Neutrophil (primary cell): ENCODE results near the gene PROSER3.
A peak's percentile ranks its signal among the peaks of the same experiment; 100 is the strongest.

Experiments used
- H3K27ac ChIP-seq: fragments of 200-600 bp; sonication (generic); 2 replicates; pipeline ENCODE4 v1.5.1; 2016; ENCODE audit warnings: mild to moderate bottlenecking, moderate library complexity
- H3K27me3 ChIP-seq: fragments of 200-600 bp; sonication (generic); 2 replicates; pipeline ENCODE4 v1.6.0; 2016; ENCODE audit warnings: mild to moderate bottlenecking
- H3K36me3 ChIP-seq: fragments of 200-600 bp; sonication (generic); 2 replicates; pipeline ENCODE4 v1.5.1; 2017
- H3K4me1 ChIP-seq, 2 experiments: fragments of 200-600 bp in 1 of 2; sonication (generic) in 1 of 2; 1 replicate in 1 of 2; 2 replicates in 1 of 2; pipeline versions ENCODE4 v1.5.1 to v1.6.1; 2013 to 2016; ENCODE audit warnings: low read depth in 1 of 2, low read length in 1 of 2, mild to moderate bottlenecking in 1 of 2, moderate library complexity in 1 of 2; ENCODE audit not compliant: control insufficient read depth in 1 of 2, insufficient read depth in 1 of 2
- H3K4me3 ChIP-seq, 2 experiments: fragments of 200-600 bp in 1 of 2; sonication (generic) in 1 of 2; 1 replicate in 1 of 2; 2 replicates in 1 of 2; pipeline ENCODE4 v1.5.1; 2013 to 2016; ENCODE audit warnings: low read depth in 1 of 2, low read length in 1 of 2, mild to moderate bottlenecking in 1 of 2, moderate library complexity in 1 of 2
- H3K9me3 ChIP-seq: fragments of 200-600 bp; sonication (generic); 2 replicates; pipeline ENCODE4 v1.5.1; 2016
- CTCF ChIP-seq: fragments of 200-600 bp; sonication (generic); IDR thresholded peaks from 2 replicates; pipeline ENCODE4 v1.5.1; 2016; ENCODE audit warnings: antibody characterized with exemption

PROSER3 gene

GRCh38 chr19:35738887-35739229 lies 19.1 kb upstream of the PROSER3 start:
- peaks cover 60% of the 10 kb centered on the region for H3K36me3 ChIP-seq
- peaks cover 40 to 44% of the 10 kb centered on the region in 2 experiments for H3K4me1 ChIP-seq
- no peak for TF ChIP-seq CTCF
- no peaks in the 10 kb centered on the region for H3K9me3 ChIP-seq
- no peaks in the 10 kb centered on the region for H3K27me3 ChIP-seq
- H3K4me3 ChIP-seq = no peak overlapping the region
- peak overlapping the region; percentile 98 for H3K27ac ChIP-seq

- H3K4me3 ChIP-seq = peak overlapping the region; percentile 91 to 93
- TF ChIP-seq CTCF = no peak
- H3K27me3 ChIP-seq = no peaks in the 10 kb centered on the region
- H3K4me1 ChIP-seq = peaks cover 46 to 50% of the 10 kb centered on the region in 2 experiments
- no peaks in the 10 kb centered on the region for H3K9me3 ChIP-seq
- H3K36me3 ChIP-seq = peaks cover 54% of the 10 kb centered on the region
- H3K27ac ChIP-seq = peak overlapping the region; percentile 98
These were observed 18.5 kb upstream of the PROSER3 start for GRCh38 chr19:35739275-35740107.

GRCh38 chr19:35740108-35740422 lies 17.9 kb upstream of the PROSER3 start:
- H3K27ac ChIP-seq = peak overlapping the region; percentile 98
- H3K4me3 ChIP-seq = peak overlapping the region; percentile 91 to 93
- no peaks in the 10 kb centered on the region for H3K9me3 ChIP-seq
- peaks cover 48 to 53% of the 10 kb centered on the region in 2 experiments for H3K4me1 ChIP-seq
- peaks cover 48% of the 10 kb centered on the region for H3K36me3 ChIP-seq
- TF ChIP-seq CTCF = no peak
- no peaks in the 10 kb centered on the region for H3K27me3 ChIP-seq

DNA sequence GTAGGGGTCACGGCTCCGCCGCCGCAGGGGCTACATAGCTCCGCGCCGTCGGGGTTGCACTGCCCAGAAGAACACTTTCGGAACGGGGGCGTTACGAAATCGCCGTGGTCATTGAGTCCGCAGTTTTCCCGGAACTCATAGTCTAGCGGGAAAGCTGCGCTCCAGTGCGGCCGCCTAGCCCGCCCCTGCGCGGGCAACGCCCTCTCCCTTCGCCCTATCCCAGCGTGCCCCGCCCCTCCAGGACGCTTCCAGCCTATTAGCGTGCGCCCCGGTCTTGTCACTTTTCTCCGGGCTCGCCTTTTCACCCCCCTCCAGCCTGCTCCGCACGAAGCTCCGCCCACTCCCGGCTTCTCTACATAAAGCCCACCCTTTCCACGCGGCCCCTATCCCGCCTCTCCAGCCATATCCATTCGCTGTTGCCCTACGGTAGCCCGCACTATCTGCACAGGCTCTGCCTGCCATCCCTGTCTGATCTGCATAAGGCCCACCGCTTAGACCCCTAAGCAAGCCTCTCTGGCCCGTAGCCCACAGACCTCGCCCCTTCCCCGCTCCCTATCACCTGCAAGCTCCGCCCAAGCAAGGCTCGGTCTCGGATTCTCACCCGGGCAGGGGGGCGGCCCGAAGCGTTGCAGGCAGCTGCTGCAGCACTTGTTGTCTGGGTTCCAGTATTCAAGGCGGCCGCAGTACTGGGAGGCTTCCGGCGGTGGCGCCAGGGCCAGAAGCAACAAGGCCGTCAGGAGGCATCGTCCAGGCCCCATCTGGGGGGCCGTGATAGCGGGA lies 17.4 kb upstream of the PROSER3 start:
- Histone ChIP-seq H3K4me1 (peaks cover 49 to 54% of the 10 kb centered on the region in 2 experiments), H3K4me3 (peak overlapping the region; percentile 91 to 93), H3K27ac (peak overlapping the region; percentile 98), H3K36me3 (peaks cover 42% of the 10 kb centered on the region), H3K27me3 (no peaks in the 10 kb centered on the region), H3K9me3 (no peaks in the 10 kb centered on the region)
- TF ChIP-seq CTCF = peak; percentile 38

- Histone ChIP-seq H3K4me3 (peak overlapping the region; percentile 91 to 93), H3K27me3 (no peaks in the 10 kb centered on the region), H3K4me1 (peaks cover 54 to 59% of the 10 kb centered on the region in 2 experiments), H3K36me3 (peaks cover 37% of the 10 kb centered on the region), H3K27ac (peak overlapping the region; percentile 98), H3K9me3 (no peaks in the 10 kb centered on the region)
- TF ChIP-seq CTCF = no peak
These were observed 16.8 kb upstream of the PROSER3 start for GRCh38 chr19:35741203-35741515.
